ENCODE data around the gene NEDD4L.

- no peak for TF ChIP-seq CTCF (IDR thresholded peaks at IDR 0.05)
- no peak for TF ChIP-seq POLR2A (IDR thresholded peaks at IDR 0.05)
These were observed 22.5 kb upstream of the NEDD4L start for GRCh38 chr18:58021504-58021903.

All from testis (tissue), 2 donors.